GM19452 (cell line): Measurements from ENCODE around the gene OTOG.

ENCODE experiments used
- ATAC-seq: cut with Tn5 transposase; IDR thresholded peaks from one replicate; pipeline ENCODE4 v1.9.1; 2021; ENCODE audit not compliant: unreplicated experiment

The OTOG gene

DNA sequence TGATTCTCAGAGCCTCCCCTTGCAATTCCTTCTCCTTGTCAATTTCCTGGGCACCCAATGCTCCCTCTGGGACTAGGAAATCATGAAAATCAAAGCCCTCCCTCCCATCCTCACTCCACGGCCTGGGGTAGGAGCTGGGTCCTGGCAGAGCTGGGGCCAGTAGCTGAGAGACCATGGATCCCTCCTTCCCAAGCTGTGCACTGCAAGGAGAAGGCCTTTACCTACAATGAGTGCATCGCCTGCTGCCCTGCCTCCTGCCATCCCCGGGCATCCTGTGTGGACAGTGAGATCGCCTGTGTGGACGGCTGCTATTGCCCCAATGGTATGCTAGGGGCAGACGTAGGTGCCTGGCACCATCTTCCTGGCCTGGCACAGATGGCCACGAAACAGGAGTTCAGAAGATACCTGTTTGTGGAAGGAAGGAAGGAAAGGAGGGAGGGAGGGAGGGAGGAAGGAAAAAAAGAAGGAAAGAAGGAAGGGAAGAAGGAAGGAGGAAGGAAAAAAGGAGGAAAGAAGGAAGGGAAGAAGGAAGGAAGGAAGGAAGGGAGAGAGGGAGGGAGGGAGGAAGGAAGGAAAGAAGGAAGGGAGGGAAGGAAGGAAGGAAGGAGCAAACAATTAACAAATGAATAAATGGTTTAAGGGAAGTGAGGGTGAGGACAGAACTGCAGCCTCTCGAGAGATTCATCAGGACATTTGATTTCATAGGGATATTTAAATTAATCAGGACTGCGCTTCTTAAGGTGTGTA, 12.5 kb downstream of the OTOG start:
- ATAC-seq = no peak

DNA sequence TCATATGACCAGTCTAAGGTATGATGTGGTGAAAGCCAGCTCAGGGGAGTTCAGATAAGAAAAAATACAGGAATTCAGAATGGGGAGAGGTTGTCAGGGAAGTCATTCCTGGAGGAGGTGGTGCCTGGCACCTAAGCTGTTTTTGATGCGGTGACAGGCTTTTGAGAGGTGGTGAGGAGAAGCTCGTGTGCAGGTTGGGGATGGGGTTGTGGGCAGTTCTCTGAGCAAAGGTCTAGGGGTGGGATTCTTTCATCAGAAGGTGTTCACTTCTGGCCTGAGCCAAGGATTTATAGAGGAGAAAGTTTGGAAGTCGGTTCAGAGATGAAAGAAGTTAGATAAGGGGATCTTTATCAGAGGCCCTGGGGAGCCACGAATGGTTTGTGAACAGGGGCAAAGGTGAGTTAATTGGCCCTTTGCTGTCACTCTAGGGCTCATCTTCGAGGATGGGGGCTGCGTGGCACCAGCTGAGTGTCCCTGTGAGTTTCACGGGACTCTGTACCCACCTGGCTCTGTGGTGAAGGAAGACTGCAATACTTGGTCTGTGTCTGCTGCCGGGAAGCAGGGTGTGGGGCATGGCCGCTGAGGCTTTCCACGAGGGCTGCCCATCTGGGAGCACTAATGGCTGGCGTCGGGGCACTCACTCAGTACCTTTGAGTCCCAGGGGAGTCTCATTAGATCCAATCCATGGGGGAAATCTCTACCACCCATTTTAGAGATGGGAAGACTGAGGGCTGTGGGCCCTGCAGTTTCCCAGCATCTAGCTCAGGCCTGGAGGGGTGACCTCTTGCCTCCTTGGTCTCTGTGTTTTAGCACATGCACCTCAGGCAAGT, 13.4 kb downstream of the OTOG start:
- ATAC-seq = no peak

DNA sequence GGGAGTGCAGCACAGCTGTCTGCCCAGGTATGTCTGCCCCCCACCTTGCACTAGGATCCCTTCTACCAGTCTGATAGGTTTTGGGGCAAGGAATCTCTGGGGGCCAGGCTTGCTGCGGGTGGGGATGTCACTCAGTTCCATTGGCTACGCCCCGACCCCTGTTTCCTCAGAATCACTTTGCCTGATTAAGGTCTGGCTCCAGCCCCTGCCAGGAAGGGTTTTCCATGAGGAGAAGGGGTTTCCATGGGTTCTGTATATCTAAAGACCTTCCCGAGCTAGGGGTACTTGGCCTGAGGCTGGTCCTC, 14.0 kb downstream of the OTOG start:
- ATAC-seq = no peak

DNA sequence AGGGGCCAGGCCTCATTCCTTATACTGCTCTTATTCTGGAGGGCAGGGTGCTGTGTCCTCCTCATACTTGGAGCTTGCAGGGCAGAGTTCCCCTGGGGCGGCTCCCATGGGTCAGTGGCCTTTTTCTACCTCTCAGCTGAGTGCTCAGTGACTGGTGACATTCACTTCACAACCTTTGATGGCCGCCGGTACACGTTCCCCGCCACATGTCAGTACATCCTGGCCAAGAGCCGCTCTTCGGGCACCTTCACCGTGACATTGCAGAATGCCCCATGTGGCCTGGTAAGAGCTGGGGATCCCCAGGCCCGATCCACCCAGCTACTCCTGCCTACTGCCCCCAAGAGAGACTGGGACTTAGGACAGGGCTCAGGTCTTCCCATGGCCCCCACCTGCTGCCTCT, 14.5 kb downstream of the OTOG start:
- ATAC-seq = no peak

DNA sequence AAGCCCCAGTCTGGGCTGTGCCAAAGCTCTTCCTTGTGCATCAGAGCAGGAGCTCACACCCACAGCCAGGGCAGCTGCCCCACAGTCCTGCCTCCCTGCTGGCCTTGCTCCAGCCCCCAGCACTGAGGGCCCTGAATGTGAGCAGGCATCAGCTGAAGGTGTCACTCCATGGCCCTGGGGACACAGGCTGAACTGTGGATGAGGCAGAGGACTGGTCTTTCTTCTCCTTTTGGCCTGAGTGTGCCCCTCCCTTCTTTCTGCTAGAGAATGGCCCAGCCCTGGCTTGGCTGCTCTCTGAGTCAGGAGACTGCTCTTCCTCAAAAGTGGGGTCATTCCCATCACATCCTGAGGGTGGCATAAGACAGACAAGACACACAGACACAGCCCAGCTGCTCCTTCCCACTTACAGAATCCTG, 16.2 kb downstream of the OTOG start:
- ATAC-seq = no peak

DNA sequence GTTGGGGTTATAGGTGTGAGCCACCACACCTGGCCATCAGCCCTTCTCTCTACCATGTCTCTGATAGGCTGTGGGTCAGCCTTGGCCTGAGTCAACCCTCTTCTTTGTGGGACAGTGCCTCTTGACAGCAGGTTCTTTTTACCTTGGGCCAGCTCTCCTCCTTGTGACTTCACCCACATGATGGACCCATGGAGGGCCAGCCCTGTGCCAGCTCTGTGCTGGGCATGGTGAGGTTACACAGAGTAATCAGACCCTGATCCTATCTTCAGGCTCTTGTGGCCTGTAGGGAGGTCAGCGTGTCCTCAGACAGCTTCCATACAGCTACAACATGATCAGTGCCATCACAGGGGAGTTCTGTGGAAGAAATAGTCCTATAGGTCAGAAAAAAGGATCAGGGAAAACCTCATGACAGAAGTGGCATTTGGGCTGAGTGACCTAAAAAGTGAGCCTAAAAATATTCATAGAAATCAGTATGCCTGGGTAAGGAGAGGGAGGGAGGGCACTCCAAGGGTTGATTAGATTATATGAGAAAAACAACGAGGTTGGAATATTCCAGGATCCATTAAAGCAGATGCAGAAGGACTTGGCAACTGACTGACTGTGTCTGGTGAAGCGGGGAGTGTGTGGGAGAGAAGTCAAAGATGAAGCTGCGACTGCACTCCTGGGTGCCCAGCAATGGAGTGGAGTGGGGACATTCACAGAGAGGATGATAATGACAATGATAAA, 17.1 kb downstream of the OTOG start:
- ATAC-seq = no peak

DNA sequence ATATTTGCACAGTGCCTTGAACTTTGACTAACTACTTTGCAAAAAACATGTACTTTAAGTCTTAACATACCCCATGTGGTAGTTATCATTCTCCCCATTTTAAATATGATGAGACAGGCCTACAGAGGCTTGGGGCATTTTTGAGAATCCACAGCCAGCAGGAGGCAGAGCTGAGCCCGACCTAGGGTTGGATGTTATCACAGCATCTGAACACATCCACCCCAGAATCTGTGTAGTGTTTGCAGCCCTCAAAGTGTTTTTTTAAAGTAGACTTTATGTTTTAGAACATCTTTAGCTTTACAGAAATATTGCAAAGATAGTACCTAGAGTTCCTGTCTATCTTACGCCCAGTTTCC, 17.6 kb downstream of the OTOG start:
- no peak for ATAC-seq

DNA sequence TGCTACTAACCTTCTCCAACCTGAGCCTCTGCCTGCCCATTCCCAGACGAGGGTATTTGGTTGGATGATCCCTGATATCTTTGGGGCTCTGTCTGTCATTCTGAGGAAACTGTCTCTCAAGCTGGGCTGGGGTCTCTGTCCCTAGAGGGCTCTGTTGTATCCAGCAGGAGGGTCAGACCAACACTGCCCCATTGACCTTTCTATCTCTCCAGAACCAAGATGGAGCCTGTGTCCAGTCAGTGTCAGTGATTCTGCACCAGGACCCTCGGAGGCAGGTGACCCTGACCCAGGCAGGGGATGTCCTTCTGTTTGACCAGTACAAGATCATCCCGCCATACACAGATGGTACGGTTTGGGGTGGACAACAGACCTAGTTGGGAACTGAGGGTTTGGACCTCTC, 21.9 kb downstream of the OTOG start:
- no peak for ATAC-seq

DNA sequence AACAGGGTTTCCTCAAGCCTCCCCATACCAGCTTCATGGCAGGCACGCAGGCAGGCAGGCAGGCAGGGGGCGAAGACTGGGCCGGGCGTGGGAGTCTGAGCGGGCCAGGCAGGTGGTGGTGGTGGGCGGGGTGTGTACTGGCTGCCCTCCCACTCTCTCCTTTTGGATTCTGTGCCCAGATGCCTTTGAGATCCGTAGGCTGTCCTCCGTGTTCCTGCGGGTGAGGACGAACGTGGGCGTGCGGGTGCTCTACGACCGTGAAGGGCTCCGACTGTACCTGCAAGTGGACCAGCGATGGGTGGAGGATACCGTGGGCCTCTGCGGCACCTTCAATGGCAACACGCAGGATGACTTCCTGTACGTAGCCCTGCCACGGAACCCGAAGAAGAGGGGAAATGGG, 23.0 kb downstream of the OTOG start:
- no peak for ATAC-seq

DNA sequence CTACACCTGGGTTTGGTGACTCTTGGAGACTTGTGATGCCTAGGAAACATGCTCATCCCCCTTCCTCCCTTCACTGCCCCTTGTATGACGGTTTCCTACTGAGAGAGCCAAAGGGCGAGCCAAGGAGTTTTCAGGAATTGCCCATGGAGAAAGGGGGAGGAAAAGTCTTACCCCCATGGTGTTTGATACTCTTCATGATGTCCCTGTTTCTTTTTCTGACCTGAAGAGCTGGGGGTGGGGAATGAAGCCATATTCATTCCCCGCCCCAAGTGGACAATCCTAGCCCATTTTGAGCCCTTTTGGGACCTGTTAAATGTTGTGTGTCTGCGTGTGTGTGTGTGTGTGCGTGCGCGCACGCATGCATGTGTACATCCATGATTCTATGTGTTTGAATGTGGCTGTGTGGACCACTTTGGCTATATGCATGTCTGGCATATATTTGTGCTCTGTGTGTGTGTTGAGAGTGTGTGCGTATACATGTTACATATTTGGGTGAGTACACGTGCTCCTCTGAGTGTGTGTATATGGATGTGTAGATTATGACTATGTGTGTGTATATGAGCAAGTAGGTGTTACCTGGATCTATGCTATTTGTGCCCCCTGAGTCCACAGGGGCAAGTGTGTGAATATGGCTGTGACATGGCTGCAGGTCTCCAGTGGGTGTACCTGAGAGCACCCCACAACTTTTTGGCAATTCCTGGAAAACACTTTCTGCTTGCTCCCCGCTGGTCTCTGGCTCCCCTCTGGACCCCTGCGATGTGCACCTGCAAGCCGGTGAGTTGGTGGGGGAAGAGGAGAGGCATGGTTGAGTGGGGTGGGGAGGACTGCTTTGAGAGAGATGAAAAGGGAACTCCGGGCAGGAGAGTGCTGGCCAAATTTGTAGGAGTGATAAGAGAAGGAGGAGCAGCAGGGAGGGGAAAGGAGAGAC, 24.6 kb downstream of the OTOG start:
- no peak for ATAC-seq

DNA sequence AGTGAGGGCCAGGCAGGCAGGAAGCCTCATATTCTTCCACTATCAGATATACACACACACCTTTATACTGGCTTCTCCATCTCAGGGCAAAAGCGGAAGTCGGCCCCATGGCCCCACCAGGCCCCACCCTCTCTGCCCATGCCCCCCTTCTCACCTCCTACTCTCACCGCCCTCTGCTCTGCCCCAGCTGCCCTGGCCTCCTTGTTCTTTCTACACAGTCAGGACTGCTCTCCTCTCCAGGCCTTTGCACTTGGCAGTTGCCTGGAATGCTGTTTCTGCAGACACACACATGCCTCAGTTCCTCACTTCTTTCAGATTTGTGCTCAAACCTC, 25.3 kb downstream of the OTOG start:
- ATAC-seq = no peak

DNA sequence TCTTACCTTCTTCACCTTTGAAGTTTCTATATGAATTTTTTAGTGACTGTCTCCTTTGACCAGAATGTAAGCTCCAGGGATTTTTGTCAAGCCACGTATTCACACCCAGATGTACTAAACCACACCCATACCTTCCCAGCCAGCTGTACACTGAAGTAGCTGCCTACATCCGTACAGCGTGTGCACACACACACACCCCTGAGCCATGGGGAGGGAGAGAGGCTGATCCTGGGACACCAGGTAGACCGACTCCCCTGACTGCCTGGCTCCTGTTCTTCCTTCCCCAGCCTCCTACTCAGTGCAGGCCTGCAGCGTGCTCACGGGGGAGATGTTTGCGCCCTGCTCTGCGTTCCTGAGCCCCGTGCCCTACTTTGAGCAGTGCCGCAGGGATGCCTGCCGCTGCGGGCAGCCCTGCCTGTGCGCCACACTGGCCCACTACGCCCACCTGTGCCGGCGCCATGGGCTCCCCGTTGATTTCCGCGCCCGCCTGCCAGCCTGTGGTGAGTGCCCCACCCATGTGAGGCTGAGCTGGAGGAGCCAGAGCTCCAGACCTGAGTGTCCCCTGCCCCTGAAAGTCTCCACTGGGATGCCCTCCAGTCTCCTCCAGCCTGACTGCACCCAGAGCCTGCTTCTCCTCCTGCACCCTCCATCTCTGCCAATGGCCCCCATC, 25.9 kb downstream of the OTOG start:
- ATAC-seq = no peak

DNA sequence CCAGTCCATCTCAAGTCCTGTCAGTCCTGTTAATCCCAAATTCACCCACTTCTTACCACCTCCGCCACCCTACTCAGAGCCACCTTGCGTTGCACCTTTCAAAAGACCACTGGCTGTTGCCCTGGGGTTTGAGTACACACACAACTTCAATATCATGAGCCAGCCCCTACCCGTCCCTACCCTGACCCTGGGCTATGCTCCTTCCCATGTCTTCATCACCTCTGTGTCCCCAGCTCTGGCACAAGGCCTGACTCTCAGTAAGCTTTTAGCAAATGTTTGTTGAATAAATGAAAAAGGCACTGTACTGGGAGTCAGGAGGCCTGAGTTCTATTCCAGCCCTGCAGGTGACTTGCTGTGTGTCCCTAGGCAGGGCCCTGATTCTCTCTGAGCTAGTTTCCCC, 26.5 kb downstream of the OTOG start:
- ATAC-seq = no peak

DNA sequence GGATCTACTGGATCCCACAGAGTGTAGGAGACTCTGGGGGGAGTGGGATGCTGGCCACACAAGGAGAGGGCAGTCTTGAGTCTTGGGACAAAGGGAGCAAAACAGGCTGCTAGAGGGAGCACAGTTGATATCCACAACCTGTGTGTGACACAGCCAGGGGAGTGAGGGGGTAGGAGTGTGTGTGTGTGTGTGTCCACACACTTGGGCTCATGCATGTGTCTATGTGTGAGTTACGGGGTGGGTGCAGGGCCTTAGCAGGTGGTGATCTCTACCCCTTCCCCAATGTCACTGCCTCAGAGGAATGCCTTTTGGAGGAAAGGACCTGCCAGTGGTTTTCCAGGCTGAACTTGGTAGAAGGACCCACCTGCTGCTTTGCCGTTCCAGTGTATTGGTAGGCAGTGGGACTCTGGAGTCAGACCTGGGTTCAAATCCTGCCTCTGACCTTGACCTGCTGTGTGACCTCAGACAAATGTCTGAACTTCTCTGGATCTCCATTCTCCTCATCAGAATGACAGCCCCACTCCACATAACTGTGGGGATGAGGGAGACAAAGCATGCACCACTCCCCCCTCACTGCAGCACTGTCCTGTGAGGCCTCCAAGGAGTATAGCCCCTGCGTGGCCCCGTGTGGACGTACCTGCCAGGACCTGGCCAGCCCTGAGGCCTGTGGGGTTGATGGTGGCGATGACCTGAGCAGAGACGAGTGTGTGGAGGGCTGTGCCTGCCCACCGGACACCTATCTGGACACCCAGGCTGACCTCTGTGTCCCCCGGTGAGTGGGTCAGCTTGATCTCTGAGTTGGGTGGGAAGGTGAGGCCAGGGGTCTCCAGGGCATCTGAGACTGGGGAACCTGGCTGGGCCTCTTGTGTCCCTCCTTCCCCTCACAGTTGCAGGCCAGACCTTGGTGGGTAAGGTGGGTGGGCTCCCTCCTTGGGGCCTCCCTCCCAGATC, 27.4 kb downstream of the OTOG start:
- no peak for ATAC-seq

DNA sequence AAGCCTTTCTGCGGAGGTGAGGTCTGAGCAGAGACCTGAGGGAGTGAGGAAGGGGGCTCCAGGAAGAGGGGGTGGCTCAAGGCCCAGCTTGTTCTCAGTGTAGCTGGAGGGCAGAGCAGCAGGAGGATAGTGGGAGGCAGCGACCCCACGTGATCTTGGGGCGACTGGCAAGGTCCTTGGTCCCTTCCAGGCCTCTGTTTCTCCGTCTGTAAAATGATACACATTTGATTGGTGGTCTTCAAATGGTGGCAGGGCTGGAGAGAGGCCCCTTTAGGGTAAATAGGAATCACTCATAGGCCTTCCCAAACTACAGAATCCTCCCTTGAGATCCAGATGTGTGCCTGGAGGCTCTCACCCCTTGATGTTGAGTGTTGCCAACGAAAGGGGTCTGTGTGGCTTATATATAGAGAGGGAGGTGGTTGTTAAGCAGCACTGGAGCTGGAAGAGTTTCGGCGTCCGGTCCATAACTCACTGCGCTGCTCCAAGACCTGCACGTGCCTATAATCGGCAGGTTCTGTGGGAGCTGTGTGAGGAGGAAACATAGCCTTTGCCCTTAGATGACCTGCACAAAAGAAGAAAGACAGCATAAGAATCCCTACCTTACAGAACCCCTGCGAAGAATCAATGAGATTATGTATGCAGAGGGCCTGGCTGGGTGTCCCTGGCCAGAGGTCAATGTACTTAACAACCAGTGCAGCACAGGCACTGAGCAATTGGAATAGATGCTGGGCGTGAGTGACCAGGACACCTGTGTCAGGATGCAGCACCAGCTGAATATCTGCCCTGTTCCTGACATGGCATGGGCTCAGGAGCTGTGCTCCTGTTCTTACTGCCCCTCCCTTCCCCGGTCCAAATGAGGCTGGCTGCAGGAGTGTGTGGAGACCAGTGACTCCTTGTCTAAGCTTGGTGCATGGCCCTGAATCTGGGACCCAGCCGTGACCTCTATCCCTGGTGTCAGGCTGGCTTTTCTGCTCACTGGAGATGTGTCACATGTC, 28.7 kb downstream of the OTOG start:
- no peak for ATAC-seq

DNA sequence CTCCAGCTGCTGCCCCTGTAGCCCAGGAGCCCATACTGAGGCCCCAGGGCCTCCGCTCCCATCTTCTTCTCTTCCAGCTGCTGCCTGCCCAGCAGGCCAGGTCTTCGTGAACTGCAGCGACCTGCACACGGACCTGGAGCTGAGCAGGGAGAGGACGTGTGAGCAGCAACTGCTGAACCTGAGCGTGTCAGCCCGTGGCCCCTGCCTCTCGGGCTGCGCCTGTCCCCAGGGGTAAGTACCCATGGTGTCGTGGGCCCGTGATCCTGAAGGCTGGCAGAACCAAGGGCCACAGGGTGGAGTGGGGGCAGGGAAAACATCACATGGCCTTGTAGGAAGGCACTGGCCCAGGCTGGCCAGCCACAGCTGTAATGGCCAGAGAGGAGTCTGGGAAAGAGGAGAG, 31.2 kb downstream of the OTOG start:
- ATAC-seq = no peak

DNA sequence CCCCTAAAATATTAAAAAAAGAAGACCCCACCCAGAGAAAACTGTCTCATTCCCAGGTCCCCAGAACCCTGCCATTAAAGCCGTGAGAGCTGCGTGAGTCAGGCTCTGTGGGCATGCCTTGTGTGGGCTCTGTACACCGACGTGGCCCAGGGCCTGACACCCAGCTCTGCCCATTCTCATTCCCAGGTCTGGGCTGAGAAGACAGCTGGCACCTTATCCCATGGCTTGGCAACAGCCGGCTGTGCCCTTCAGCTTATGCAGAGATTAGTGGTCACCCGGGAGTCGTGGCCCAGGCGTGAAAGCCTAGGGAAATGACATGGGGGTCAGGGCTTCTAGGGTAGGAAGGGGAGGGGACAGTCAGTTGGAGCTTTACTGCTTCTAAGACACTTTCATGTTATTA, 31.9 kb downstream of the OTOG start:
- no peak for ATAC-seq

DNA sequence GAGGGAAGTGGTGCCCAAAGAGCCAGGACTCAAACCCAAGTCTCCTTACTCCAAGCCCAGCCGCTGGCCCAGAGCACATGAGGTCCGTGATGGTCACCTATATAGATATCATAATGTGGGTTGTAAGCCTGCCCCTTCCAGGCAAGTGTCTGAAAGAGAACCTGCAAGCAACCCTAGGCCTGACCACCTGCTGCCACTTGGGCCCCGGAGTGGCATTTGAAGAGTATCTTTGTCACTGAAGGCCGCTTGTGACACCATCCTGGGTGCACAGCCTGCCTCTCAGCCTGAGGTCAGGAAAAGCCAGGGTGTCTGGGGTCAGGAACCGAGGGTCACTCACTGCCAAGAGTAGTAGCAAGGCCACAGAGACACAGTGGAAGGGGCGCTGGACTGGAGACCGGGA, 32.4 kb downstream of the OTOG start:
- no peak for ATAC-seq
